ENCODE measurements around the gene CCL7.

- TF ChIP-seq POLR2AphosphoS5 (IDR thresholded peaks at IDR 0.05; ENCODE audit: low read depth) (no peak), CTCF (IDR thresholded peaks at IDR 0.05; ENCODE audit: insufficient read depth, low read length) (no peak), GABPA (IDR thresholded peaks at IDR 0.05; ENCODE audit: low read depth) (no peak)
Measured at GRCh38 chr17:34285286-34285792, 15.3 kb downstream of the CCL7 start, which contains the start of gene CCL11.

All from HL-60 (cell line).